GM18520 (cell line): ENCODE results near the gene FOXM1.

Experiments
- ATAC-seq: cut with Tn5 transposase; IDR thresholded peaks from one replicate; pipeline ENCODE4 v1.9.1; 2021; ENCODE audit not compliant: unreplicated experiment

The FOXM1 gene

DNA sequence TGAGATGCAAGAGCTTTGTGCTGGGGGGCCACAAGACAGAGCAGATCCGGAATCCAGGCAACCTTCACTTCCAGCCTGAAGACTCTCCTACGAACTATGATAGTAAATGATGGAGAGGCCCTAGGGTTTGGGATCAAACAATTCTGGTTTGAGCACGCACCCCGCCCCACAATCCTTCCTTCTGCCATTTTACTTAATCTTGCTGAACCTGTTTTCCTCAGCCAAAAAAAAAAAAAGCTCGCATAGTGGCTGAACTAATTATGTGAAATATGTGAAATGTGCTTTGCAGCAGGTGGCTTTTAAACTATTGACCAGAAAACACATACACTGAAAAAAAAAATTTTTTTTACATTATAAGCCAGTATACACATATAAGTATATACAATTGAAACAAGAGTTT, 65.2 kb downstream of the FOXM1 start:
- no peak for ATAC-seq
